IPS-18a (cell line): ENCODE data around the gene PEAK1.

ENCODE experiments used
- H3K27ac ChIP-seq: one replicate; pipeline ENCODE4 v1.5.1; 2013; ENCODE audit warnings: low read length
- H3K27me3 ChIP-seq: one replicate; pipeline ENCODE4 v1.6.1; 2013; ENCODE audit warnings: mild to moderate bottlenecking, low read length; ENCODE audit not compliant: control insufficient read depth, insufficient read depth
- H3K36me3 ChIP-seq: one replicate; pipeline ENCODE4 v1.6.1; 2013; ENCODE audit warnings: low read depth, low read length; ENCODE audit not compliant: control insufficient read depth
- H3K4me1 ChIP-seq: one replicate; pipeline ENCODE4 v1.6.1; 2013; ENCODE audit warnings: low read depth, low read length; ENCODE audit not compliant: control insufficient read depth
- H3K4me3 ChIP-seq: one replicate; pipeline ENCODE4 v1.5.1; 2013; ENCODE audit warnings: low read length
- H3K9ac ChIP-seq: one replicate; pipeline ENCODE4 v1.6.1; 2013; ENCODE audit warnings: mild to moderate bottlenecking, low read length, moderate library complexity
- H3K9me3 ChIP-seq: one replicate; pipeline ENCODE4 v1.6.1; 2013; ENCODE audit warnings: low read depth, low read length; ENCODE audit not compliant: control insufficient read depth

The PEAK1 gene

DNA sequence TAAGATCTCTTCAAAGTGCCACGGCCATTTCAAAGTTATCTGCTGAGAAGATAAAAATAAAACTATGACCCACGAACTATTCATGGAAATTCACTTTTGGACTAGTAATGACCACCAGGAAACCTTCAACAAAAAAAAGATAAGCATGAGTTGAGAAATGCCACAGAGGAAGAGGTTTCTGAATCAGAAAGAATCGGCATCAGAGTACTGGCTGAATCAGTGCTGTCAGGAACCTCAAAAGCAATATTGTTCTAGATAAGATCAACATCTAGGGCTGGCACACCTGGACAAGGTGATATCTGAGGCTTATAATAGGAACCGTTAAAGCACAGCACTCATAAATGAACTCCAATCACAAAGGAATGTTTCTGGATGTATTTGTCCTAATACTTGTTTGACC is 72.7 kb downstream of the PEAK1 start:
- Histone ChIP-seq H3K36me3 (no peaks in the 10 kb centered on the region), H3K9ac (no peak overlapping the region), H3K27me3 (no peaks in the 10 kb centered on the region), H3K27ac (no peak overlapping the region), H3K4me3 (no peak overlapping the region), H3K4me1 (peaks cover 7% of the 10 kb centered on the region), H3K9me3 (no peaks in the 10 kb centered on the region)

DNA sequence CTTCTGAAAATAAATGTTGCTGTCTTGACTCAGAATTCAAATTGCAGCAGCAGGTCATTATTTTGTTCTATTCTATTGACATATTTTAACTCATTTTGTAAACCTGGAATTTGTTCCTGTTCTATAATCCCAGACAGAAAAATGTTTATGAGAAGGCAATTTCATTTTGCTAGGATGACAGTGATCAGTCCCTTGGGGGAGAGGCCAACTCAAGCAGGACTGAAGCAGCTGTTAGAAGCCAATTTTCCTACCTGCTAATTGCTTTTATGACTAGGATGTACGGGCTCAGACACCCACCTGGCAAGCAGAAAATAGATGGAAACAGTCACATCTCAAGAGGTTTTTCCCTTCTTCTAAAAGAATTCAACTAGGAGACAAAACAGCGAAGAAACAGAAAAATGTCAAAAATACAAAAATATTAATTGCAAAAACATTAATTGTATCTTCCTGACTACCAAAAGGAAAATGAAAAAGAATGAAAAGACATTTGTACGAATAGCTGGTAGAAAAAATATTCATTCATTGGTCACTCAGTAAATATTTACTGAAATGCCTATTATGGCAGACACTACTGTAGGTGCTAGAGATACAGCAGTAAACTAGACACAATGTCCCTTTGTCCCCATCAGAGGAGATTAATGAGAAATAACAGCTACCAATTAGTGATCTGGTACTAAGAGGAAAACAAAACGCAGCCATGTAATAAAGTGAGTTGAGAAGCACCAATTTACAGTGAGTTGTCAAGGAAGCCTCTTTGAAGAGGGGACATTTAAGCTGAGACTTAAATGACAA is 73.5 kb downstream of the PEAK1 start:
- H3K27me3 ChIP-seq, result no peaks in the 10 kb centered on the region
- no peaks in the 10 kb centered on the region for H3K36me3 ChIP-seq
- peaks cover 7% of the 10 kb centered on the region for H3K4me1 ChIP-seq
- H3K27ac ChIP-seq, result no peak overlapping the region
- H3K9me3 ChIP-seq, result no peaks in the 10 kb centered on the region
- no peak overlapping the region for H3K9ac ChIP-seq
- H3K4me3 ChIP-seq, result no peak overlapping the region

- H3K36me3 ChIP-seq, result no peaks in the 10 kb centered on the region
- H3K4me3 ChIP-seq, result no peak overlapping the region
- H3K9ac ChIP-seq, result no peak overlapping the region
- H3K27me3 ChIP-seq, result no peaks in the 10 kb centered on the region
- no peaks in the 10 kb centered on the region for H3K4me1 ChIP-seq
- no peaks in the 10 kb centered on the region for H3K9me3 ChIP-seq
- H3K27ac ChIP-seq, result no peak overlapping the region
These were observed 77.1 kb downstream of the PEAK1 start for GRCh38 chr15:77342807-77343206.

- no peak overlapping the region for H3K4me3 ChIP-seq
- no peaks in the 10 kb centered on the region for H3K4me1 ChIP-seq
- no peak overlapping the region for H3K27ac ChIP-seq
- H3K36me3 ChIP-seq, result no peaks in the 10 kb centered on the region
- no peaks in the 10 kb centered on the region for H3K9me3 ChIP-seq
- H3K9ac ChIP-seq, result no peak overlapping the region
- no peaks in the 10 kb centered on the region for H3K27me3 ChIP-seq
These were observed 79.7 kb downstream of the PEAK1 start for GRCh38 chr15:77340245-77340644.

- Histone ChIP-seq H3K4me3 (no peak overlapping the region), H3K27ac (no peak overlapping the region), H3K9ac (no peak overlapping the region), H3K36me3 (no peaks in the 10 kb centered on the region), H3K27me3 (no peaks in the 10 kb centered on the region), H3K9me3 (no peaks in the 10 kb centered on the region), H3K4me1 (no peaks in the 10 kb centered on the region)
These were observed 83.9 kb downstream of the PEAK1 start for GRCh38 chr15:77336006-77336405.

DNA sequence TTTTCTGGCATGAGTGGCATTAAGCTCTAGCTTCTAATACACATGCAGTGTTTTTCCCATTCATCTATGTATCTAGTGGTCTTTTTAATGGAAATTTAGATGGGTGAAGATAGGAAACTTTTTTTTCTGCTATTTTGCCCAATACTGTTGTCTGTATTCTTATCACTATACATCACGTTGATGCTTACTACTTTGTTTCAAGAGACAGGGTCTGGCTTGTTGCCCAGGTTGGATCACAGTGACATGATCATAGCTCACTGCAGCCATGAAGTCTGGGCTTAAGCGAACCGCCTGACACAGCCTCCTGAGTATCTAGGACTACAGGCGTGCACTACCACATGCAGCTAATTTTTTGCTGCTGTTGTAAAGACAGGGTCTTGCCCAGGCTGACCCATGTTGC is 84.6 kb downstream of the PEAK1 start:
- Histone ChIP-seq H3K36me3 (no peaks in the 10 kb centered on the region), H3K4me1 (no peaks in the 10 kb centered on the region), H3K9me3 (no peaks in the 10 kb centered on the region), H3K9ac (no peak overlapping the region), H3K27ac (no peak overlapping the region), H3K4me3 (no peak overlapping the region), H3K27me3 (no peaks in the 10 kb centered on the region)

GRCh38 chr15:77333166-77333565 is 86.7 kb downstream of the PEAK1 start:
- Histone ChIP-seq H3K27me3 (no peaks in the 10 kb centered on the region), H3K9ac (no peak overlapping the region), H3K27ac (no peak overlapping the region), H3K9me3 (no peaks in the 10 kb centered on the region), H3K36me3 (no peaks in the 10 kb centered on the region), H3K4me3 (no peak overlapping the region), H3K4me1 (peaks cover 11% of the 10 kb centered on the region)

- Histone ChIP-seq H3K9me3 (no peaks in the 10 kb centered on the region), H3K27me3 (no peaks in the 10 kb centered on the region), H3K4me1 (peaks cover 11% of the 10 kb centered on the region), H3K9ac (no peak overlapping the region), H3K27ac (no peak overlapping the region), H3K4me3 (no peak overlapping the region), H3K36me3 (no peaks in the 10 kb centered on the region)
These were observed 90.7 kb downstream of the PEAK1 start for GRCh38 chr15:77329202-77329601.

- Histone ChIP-seq H3K4me1 (peaks cover 11% of the 10 kb centered on the region), H3K9me3 (no peaks in the 10 kb centered on the region), H3K27me3 (no peaks in the 10 kb centered on the region), H3K36me3 (no peaks in the 10 kb centered on the region), H3K4me3 (no peak overlapping the region), H3K9ac (no peak overlapping the region), H3K27ac (no peak overlapping the region)
These were observed 91.9 kb downstream of the PEAK1 start for GRCh38 chr15:77327844-77328529.

DNA sequence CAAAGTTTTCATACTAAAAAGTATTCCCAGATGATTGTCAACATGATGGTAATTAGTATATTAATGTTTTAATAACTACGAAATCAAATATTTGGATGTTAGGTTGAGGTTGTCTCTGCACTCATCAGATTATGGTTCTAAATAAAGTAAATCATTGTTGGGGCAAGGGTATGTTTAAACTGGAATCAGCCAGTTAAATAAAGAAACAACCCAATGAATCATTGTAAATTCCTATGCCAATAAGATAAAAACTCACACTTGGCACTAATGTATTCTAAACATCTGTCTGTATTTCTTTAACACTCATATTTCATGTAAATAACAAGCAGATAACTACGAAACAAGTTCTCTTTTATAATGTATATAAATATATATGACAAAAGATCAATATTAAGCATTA is 92.7 kb downstream of the PEAK1 start:
- H3K4me1 ChIP-seq, result peaks cover 11% of the 10 kb centered on the region
- H3K36me3 ChIP-seq, result no peaks in the 10 kb centered on the region
- H3K27ac ChIP-seq, result no peak overlapping the region
- no peak overlapping the region for H3K4me3 ChIP-seq
- no peaks in the 10 kb centered on the region for H3K27me3 ChIP-seq
- H3K9me3 ChIP-seq, result no peaks in the 10 kb centered on the region
- no peak overlapping the region for H3K9ac ChIP-seq

- Histone ChIP-seq H3K9ac (no peak overlapping the region), H3K4me3 (no peak overlapping the region), H3K4me1 (peaks cover 11% of the 10 kb centered on the region), H3K36me3 (no peaks in the 10 kb centered on the region), H3K27me3 (no peaks in the 10 kb centered on the region), H3K27ac (no peak overlapping the region), H3K9me3 (no peaks in the 10 kb centered on the region)
These were observed 93.5 kb downstream of the PEAK1 start for GRCh38 chr15:77326366-77326765.

- no peak overlapping the region for H3K4me3 ChIP-seq
- no peak overlapping the region for H3K9ac ChIP-seq
- no peak overlapping the region for H3K27ac ChIP-seq
- no peaks in the 10 kb centered on the region for H3K9me3 ChIP-seq
- no peaks in the 10 kb centered on the region for H3K36me3 ChIP-seq
- peaks cover 2% of the 10 kb centered on the region for H3K4me1 ChIP-seq
- H3K27me3 ChIP-seq, result no peaks in the 10 kb centered on the region
These were observed 107.4 kb downstream of the PEAK1 start for GRCh38 chr15:77312523-77312922.
